HG03442 (cell line): Measurements from ENCODE around the gene ZNF365.
A peak's percentile ranks its signal among the peaks of the same experiment; 100 is the strongest.

ENCODE experiments used
- ATAC-seq: cut with Tn5 transposase; IDR thresholded peaks from one replicate; pipeline ENCODE4 v1.9.1; 2021; ENCODE audit warnings: mild to moderate bottlenecking, moderate library complexity; ENCODE audit not compliant: unreplicated experiment

The ZNF365 gene

DNA sequence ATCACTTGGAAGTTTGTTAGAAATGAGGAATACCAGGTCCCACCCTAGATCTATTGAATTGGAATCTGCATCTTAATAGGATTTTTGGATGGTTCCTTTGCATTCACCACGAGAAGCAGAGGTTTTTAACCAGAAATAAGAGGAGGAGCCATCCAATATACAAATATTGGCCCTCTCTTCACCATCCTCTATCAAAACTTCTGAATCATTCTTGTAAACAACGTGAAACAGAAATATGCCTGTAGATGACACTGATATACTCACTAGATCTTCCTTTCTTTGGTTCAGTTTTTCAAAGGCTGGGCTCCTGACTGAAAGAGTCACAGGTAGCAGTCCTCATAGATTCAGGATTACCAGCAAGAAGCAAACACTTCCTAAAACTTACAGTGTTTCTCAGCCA, 39.5 kb downstream of the ZNF365 start:
- no peak for ATAC-seq

DNA sequence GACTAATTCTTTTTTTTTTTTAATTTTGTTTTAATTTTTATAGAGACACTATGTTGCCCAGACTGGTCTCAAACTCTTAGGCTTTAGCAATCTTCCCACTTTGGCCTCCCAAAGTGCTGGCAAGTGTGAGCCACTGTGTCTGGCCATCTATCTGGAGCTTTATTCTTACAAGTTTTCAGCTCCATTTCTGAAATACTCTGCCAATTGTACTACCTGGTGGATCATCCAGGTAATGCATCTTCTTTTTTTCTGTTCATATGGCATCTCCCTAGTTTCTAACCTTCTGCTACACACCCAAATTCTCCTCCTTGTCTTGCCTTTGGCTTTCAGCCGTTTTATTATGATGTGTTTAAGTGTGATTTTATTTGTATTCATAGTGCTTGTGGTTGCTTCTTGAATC, 40.2 kb downstream of the ZNF365 start:
- no peak for ATAC-seq

DNA sequence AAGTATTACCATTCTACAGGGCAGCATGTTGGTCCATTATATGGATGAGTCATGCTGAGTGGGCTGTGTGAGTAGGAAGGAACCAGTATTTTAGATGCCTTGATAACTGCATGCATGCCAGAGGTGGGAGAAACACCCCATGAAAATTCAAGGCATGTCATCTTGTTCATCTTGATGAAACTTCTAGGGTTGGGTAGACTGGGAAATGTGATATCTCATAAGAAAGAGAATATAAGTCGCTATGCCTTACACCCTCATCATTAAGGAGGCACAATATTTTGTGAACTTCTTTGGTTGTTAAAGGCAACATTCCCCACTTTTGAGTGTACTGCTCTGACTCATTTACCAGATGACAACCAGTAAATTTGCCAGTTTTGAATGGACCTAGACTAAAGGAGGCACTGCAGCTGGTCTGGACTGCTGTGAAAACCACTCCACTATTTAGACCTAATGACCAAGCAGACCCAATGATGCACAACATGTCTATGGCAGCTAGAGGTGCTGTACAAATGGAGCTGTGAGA, 48.0 kb downstream of the ZNF365 start:
- ATAC-seq = no peak

DNA sequence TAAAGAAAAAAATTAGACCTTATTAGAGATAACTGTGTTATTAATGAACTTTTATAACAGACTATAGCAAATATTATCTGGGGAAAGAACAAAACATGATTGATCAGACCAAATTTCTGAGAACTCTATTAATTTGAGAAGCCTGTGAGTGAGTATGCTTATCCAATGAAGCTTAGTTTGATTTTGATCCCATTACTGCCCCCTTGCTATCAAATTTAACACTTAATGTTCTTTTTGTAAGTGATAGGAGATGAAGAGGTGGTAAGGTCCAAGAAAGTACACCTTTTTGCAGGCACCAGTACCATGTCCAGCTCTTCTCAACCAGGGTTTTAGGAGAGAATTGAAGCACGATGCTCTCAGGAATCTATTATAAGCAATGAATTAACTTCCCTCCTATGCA, 49.9 kb downstream of the ZNF365 start:
- no peak for ATAC-seq

DNA sequence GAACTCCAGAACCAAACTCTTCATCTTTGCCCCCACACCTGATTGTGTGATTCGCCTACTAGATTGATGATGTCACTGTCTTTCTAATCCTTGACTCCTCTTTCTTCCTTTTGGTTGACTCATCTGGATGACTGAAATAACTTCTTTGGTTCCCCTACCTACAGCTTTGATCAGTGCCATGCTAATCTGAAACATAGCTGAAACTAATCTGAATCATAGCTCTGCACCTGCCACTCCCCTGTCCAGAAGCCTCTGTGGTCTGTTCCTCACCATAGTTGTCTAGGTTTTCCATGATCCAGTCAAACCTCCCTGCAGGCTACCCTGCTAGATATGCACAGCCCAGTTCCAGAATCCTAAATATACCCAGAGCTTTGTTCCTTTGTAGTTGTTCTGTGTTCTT, 51.9 kb downstream of the ZNF365 start:
- ATAC-seq = no peak

DNA sequence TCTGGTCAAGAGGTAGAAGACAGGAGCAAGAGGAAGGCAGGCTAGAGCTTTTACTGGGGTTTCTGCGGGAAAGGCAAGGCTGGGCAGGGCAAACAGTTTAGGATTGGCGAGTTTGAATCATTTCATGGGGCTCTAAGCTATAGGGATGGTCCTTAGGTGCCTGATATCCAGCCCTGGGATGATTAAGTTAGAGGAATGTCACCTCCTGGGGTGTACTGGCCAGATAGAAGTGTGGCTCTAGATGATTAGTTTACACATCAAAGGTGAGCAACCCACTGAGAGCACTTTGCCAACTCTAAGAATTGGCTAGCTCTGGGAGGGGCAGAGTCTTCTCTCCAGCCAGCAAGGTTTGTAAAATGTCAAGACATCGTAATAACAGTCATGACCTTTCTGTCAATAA, 52.4 kb downstream of the ZNF365 start:
- ATAC-seq = no peak

DNA sequence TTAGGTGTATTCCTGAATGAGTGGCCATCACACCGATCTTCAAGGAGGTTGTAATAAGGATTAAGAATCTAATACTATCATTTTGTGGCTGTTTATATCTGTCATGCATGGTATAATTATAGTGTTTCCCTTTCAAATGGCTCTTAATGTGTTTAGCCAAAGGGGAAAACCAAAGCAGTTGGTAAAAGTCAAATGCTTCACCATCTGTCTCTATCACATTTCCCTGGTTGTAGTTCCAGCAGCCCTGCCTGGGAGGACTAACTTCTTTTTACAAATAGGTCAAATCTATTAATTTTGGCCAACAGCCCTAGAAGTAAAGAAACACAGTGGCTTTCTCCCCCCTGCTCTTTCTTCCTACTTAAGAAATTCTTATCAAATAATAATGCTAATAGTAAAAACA, 56.7 kb downstream of the ZNF365 start:
- no peak for ATAC-seq

DNA sequence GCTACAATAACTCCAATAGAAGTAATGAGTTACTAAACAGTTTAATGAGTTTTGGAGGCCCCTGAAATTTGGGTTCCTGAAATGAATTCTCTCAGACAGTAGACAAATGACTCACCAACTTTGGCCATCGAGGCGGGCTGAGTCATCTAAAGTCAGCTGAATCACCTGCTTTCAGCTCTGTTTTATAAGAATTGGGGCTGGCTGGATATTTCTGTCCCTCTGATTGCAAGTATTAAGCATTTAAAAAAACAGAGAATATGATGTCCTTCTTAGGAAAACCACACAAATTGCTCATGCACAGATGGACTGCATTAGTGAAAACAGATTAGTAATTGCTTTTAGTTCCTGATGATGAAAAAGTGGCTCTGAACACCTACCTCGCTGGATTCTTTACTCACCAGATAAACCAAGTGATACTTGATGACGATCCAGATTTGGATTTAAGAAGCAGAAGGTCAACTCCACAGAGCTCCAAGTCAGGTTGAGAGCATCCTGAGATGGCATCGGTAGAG, 59.1 kb downstream of the ZNF365 start:
- peak; percentile 92 for ATAC-seq

DNA sequence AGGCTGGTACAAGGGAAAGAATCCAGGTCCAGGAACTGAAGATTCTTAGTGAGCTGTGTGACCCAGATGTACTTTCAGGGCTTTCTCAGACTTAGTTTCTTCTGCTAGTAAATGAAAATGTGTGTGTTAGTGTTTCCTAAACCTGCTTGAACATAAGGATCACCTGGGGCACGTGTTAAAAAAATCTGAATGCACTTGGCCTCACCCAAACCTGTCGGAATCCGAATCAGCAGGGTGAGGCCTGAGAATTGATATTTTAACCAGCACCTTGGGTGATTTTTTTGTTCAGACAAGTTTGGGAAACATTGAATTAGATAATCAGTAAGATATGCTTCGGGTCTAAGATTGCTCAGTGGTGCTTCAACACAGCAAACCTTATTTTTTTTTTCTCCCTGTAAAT, 59.7 kb downstream of the ZNF365 start:
- ATAC-seq = no peak

DNA sequence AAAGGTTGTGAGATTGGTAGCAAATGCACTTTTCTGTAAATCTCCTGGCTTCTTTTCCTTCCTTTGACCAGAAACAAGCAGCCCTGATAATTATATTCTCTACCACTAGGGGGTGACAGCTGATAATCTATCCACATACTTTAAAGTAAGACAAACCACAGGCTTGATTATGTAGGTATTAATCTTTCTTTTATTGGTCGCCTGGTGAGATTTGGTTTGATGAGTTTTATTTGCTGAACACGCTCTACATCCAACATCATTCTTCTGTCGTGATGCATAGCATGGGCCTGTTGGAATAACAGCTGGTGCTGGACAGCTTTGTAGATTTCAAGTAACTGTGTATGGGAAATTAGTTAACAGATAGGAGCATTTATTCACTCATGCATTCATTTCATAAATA, 63.5 kb downstream of the ZNF365 start:
- ATAC-seq = peak; percentile 52

DNA sequence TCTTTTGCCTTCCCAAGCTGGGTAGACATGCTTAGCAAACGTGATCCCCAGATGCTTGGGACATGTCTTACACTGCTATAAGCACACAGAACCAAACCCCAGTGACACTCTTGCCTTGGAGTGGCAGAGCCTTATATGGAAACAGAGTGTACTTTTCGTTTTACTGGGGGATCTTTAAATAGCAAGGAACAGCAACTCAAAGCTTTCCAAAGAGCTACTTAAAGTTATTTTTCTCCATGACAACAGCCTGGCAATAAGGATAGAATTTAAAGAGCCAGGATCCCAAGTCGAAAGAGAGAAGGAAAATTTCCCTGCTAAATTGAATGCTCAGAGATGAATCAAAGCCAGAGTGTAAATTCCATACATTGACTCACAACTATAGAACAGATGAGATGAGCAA, 67.8 kb downstream of the ZNF365 start:
- ATAC-seq = no peak

DNA sequence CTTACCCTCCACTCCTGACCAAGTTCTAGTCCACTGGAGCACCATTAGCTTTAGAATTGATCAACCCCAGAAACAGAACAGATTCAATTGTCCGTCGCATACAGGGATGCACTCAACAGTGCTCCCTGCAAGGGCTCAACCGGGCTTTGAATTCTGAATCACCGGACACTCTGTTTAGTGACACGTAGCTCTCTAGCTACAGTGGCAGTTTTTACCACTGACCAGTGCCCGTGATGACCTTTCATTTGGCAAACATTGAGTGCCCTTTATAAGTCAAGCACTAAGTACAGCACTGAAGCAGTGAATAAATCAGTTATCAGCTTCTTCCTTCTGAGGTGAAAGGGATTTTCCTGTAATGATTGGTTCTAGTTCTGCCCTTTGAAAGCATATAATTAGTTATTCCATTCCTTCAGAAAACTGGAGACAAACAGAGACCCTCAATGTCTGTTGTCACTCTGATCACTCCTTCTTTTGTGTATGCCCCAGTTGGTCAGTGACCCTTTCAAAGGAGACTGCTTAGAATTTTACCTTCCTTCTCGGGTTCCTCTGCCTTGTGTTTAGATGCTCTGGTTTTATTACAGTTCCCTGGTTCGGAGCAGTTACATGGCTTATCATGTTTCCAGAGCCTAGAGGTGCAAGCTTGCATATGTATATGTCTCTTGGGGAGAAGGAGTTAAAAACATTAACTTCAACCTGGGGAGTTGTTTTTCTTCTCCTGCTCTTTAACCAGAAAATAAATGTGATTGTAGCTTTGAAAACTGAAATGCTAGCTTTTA, 68.9 kb downstream of the ZNF365 start:
- no peak for ATAC-seq

DNA sequence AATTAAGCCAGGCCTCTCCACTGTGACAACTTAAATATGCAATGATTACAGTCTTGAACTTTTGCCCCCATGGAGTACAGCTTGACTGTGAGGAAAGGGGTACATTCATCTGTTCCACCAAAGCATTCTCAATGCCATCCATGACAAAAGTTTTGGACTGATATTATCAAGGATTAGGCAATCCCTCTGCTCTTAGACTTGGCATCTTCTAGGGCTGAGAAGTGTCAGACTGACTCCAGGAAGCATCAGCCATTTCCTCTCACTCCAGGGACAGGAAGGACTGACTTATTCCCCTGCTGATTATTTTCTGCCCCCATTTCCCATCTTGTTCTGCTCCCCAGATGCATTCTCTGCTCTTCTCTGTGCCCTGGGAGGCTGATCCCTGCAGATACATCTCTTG, 69.7 kb downstream of the ZNF365 start:
- ATAC-seq = no peak

DNA sequence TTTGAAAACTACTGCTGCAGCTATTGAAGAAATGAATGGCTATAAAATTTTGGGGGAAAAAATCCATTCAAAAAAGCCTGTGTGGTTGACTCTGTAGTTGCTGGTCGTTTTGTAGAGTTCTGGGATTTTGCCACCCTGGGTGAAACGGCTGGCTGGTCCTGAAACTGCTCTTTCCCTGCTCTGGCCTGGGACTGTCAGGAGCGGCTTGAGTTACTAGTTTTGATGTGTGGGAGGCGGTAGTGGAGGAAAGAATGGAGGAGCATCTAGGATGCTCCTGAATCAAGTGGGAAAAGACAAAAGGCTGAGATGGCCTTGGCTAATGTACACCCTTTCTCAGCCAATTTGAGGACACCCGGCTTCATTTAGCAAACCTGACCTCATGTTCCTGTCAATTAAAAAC, 72.5 kb downstream of the ZNF365 start:
- no peak for ATAC-seq

DNA sequence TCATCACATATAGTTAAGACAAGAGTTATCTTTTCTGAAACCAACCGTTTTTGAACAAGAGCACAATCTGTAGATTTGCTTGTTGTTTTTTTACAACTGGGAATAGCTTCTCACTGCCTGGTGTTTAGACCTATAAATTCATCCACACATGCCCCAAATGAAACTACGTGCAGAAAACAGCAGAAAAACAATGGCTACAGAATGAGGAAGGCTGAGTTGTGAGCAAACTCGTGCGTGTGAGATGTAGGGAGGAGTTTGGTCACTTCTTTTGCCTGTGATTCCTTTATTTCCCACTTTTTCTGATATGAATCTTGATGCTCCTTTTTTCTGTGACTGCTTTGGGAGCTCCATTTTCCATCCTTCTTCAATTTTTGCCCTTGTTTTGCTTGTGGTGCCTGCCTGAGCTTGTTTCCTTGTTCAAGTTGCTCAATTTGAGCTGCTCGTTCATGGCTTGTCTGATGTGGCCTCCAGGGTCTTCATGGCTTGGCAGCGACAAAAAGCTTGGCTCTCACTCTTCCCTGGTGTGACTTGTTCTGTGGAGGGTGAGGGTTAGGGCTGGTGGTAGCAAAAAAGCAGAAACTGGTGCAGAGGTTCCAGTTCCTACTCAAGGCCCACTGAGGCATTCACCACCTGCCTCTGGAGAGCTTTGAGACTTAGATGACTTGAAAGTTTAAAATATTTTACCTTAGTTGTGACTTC, 76.9 kb downstream of the ZNF365 start:
- no peak for ATAC-seq

DNA sequence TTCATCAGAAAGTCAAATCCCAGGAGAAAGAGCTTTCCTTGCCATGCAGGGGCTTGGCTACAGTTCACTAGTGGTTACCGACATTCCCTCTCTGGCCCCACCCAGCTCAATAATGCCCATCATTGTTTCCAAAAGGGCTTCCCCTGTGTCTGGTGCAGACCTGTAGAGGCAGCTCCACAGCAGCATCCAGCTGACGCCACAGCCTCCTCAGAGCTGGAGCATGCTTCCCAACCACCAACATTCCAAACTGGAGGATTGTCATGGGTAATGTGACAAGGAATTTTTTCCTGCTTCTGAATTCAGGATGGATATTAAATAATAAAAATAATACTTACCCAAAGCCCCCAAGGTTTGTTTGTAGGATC, 77.4 kb downstream of the ZNF365 start:
- no peak for ATAC-seq
